Measurements from ENCODE around the gene CLRN3.

The CLRN3 gene

DNA sequence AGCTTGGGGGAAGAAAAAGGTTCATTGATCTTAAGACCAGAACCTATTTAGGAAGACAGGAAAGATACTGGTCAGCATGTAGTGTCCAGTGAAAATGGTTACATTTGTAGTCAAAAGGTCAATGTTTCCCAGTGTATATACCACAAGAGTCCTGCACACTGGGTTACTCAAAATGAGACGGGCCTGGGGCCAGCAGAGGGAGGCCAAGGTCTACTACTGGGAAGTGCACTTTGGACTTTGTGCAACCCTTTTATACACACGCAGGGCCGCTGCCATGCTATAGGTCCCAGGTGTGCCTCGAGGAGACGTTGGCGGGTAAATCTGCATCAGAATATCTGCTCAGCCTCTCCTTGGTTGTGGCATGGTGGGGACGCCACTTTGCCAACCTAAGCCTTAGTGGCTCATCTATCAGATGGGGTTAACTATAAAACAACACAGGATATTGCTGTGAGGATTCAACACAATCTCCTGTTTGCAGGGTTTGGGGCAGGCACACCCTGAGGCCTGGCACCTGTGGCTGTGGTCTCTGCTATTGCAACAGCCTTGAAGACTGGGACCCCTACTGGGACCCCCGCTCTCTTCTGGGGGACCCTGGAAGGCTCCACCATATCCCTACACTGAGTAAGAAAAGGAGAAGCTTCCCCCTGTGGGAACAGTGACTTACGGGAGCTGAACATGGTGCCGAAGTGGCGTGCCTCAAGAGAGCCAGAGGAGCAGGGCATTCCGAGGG is 19.7 kb downstream of the CLRN3 start:
- no peak for DNase-seq

GRCh38 chr10:127872011-127872761 is 20.6 kb downstream of the CLRN3 start:
- no peak for DNase-seq

- DNase-seq = no peak
Measured at GRCh38 chr10:127871631-127872010, 21.1 kb downstream of the CLRN3 start.

- no peak for DNase-seq
Measured at GRCh38 chr10:127869329-127869728, 23.4 kb downstream of the CLRN3 start.

DNA sequence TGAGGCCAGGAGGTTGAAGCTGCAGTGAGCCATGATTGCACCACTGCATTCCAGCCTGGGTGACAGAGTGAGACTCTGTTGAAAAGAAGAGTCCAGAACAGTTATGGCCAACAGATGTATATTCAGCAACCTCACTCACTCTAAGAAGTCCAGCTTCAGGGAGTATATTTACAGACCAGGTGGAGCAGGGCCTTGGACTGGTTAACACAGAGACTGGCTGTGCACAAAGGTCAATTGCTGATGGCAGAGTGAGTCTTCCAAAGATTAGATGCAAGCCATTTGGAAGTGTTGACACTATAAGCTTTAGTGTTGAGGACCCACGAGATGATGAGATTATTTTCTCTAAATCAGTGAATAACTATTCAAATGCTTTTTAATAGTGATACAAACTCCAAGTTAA is 24.9 kb downstream of the CLRN3 start:
- DNase-seq = no peak

GRCh38 chr10:127866276-127867013 is 26.3 kb downstream of the CLRN3 start:
- no peak for DNase-seq

GRCh38 chr10:127863231-127863825 is 29.4 kb downstream of the CLRN3 start:
- no peak for DNase-seq

GRCh38 chr10:127860592-127860991 is 32.1 kb downstream of the CLRN3 start:
- DNase-seq = no peak

GRCh38 chr10:127855976-127856375 is 36.8 kb downstream of the CLRN3 start:
- no peak for DNase-seq

DNA sequence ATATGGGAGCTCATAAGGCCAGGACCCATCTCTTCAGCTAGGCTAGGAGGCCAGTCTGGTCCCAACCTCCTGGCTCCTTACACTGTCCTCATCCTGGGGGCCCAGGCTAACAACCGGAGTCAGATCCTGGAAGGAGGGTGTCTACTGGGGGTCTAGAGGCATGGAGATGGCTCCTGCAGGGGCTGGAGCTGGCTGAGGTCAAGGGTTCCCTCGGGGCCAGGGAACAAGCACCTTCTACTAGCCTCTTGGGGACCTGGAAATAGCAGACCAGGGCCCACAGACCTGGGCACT is 37.2 kb downstream of the CLRN3 start:
- no peak for DNase-seq

- no peak for DNase-seq
Measured at GRCh38 chr10:127854769-127855590, 37.8 kb downstream of the CLRN3 start.

DNA sequence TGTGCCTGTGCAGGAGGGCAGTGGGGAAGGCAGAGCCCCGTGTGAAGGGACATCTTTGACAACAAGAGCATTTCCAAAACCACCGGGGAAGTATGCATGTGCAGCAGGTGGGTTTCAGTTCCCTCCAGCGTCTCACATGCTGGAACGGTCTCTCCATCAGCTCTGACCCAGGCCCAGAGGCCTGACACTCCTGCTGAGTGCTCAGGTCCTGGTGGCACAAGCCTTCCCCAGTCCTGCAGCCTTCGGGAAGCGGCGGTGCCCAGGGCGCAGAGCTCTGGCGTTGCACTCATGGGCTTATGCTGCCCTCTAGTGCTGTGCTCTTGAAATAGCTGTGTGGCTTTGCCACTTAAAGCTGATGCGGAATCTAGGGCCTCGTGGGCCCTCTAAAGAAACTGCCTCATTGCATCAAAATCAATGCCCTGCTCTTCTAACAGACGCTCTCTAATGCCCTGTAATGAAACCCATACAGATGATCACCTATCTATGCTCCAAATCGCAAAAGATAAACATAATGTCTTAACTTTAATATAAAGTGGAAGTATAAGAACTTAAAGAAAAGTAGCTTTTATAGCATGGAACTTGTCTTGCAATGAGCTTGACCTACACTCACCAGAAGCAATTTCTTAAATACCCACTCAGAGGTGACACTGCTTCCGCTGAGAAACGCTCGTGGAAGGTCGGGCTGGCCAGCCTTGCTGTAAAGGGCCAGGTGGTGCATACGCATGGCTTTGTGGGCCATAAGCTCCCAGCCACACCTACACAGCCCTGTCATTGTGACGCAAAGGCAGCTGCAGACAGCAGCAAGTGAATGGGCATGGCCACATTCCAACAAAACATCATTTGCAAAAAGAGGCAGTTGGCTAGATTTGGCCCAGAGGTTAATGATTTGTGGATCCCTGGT is 38.6 kb downstream of the CLRN3 start:
- DNase-seq = peak; percentile 12

GRCh38 chr10:127852456-127852855 is 40.3 kb downstream of the CLRN3 start:
- no peak for DNase-seq

- DNase-seq = no peak
Measured at GRCh38 chr10:127851661-127852194, 41.0 kb downstream of the CLRN3 start.

- DNase-seq = no peak
Measured at GRCh38 chr10:127850944-127851343, 41.8 kb downstream of the CLRN3 start.

- DNase-seq = no peak
Measured at GRCh38 chr10:127849921-127850320, 42.8 kb downstream of the CLRN3 start.

- no peak for DNase-seq
Measured at GRCh38 chr10:127849224-127849623, 43.5 kb downstream of the CLRN3 start.

GRCh38 chr10:127848226-127848625 is 44.5 kb downstream of the CLRN3 start:
- no peak for DNase-seq

GRCh38 chr10:127845756-127846155 is 47.0 kb downstream of the CLRN3 start:
- no peak for DNase-seq

DNA sequence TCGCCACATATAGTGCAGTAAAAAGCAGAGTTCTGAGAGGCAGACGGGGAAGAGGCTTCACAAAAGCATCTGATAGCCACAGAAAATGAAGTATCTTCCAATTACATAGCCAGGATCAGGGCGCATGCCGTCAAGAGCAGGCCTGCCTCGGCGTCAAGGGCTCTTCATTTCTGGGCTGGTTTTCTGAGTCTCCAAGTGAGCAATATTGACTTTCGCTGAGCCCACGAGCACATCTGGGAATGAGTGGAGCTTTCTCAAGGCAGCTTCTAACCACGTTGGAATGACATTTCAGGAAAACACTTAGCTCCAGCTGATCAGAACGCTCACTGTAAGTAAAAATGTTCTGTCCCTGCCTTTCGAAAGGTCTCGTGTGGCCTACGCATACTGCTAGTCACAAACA is 51.9 kb downstream of the CLRN3 start:
- DNase-seq = no peak

- no peak for DNase-seq
Measured at GRCh38 chr10:127836966-127837365, 55.8 kb downstream of the CLRN3 start.
